ENCODE measurements around the gene GLYATL1B.
"Not testable (repeated sequence)": the region's sequence is repeated elsewhere in the genome, so short reads cannot be mapped to it uniquely, and the experiment has no call there.

GLYATL1B gene

DNA sequence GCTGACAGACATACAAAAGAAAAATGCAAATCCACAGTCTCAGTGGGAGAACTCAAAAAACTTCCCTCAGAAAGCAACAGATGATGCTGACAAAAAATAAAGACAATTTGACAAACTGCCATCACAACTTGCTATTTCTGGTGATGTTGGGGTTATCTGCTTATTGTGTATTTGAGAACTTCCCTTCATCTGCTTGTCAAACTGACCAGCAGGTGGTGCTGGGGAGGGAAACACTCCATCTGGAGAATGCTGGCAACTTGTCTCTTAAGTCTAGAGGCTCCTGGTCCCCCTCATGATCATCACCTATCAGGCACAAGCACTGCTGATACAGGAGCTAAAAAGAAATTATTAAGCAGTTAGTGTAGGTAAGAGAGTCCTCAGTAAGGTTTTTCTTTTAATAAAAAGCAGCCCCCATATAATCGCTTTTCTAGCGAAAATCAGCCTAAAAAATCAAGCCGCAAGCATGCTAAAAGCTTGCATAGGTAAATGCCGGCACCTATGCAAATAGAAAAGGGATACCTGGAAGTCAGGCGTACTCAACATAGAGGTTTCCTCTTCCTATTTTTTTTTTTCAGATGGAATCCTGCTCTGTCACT lies 11.1 kb downstream of the GLYATL1B start:
- no peak for DNase-seq

DNA sequence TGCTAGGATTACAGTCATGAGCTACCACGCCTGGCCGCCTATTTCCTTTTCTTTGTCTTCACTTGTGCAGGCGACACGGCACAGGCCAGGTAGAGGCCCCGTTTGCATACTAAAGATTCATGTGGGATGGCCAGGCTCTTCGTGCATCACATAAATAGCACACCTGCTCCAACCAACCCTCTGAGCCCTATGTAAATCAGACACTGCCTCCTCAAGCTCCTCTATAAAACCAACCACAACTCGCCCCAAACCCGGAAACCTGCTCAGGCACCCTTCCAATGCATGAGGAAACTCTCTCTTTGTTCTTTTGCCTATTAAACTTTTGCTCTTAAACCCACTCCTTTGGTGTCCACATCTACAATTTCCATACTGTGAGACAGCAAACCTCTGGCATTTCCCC lies 11.8 kb downstream of the GLYATL1B start:
- not testable (repeated sequence) for DNase-seq

DNA sequence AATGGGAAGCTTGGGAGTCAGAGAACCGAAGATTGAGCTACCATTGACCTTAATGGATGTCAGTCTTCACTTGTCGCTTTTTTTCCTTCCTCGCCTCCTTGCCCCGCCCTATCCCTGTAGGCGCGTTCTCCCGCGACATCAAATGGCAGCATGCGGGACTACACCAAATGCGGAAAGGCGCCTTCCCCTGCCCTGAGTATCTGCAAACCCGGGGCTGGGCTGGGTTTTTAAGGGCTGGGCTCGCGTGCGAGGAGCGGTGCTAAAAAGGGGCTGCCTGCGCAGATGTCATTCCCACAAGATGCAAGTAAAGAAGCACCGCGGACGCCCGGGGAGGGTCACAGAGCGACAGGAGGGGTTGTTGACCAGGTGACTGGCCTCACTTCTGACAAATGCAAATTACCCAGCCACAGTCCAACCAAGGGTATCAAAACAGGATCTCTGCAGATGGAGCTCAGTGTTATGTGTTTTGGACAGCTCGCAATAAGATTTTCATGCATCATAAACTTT lies 16.2 kb downstream of the GLYATL1B start:
- DNase-seq = no peak

DNA sequence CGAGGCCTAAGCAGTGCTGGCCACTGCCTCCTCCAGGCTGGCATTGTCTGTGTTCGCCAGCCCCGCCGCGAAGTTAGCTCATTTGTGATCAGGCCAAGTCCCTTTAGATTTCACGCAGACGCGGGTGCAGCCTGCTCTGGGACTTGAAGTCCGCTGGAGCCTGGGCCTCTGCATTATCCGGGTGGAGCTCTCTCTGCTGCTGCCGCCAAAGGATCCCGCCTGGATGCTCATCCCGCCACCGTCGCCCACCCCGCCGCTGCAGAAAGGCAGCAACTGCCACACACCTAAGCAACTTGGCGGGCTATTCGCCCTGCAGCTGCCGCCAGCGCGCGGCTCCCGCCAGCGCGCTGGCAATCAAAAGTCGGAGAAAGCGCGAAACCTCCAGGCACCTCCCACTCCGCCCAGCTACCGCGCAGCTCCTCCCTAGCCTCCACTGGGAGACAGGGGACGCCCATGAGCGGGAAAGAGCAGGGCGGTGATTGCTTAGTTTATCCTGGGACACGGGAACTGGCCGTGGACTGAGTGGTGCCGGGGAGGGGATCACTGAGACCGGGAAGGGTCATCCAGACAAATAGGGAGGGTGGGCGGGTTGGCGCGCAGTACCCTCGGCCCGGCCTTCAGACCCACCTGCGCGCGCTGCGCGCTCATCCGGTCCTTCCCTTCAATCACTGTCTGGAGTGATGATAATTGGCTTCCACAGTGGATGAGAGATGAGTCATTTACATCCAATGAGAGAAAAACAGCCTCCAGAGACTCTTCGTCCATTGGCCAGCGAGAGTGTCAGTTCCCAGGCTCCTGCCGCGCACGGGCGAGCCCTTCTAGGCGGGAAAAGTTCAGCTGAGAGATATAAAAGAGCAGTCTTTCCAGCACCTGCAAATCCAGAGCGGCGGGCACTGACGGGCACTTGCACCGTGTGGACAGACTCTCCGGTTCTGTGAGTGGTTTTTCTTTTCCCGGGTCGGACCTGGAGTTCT lies 20.5 kb downstream of the GLYATL1B start, which contains the start of gene FAM111B:
FAM111B (plus strand) TSS at position 875 of the 974 bp plus-strand sequence. CDS start 2,389 bp downstream, outside the sequence.
- DNase-seq = no peak

DNA sequence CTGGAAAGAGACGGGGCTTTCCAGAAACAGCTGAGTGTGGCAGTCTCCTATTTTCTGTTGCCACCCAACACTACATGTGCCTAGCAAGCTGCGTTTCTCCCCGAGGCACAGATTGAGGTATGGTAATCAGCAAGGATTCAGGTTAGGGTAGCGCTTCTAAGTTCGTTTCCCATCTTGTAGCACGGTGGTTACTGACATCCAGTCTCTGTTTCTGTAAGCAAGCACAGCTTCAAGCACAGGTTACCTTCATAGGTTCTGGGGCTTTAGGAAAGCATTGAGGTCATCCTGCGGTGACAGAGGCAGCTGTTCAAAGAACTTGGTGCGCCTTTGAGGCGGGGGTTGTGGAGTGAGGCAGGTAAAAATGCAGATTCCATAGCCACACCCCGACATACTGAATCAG lies 21.6 kb downstream of the GLYATL1B start:
- DNase-seq = not testable (repeated sequence)

DNA sequence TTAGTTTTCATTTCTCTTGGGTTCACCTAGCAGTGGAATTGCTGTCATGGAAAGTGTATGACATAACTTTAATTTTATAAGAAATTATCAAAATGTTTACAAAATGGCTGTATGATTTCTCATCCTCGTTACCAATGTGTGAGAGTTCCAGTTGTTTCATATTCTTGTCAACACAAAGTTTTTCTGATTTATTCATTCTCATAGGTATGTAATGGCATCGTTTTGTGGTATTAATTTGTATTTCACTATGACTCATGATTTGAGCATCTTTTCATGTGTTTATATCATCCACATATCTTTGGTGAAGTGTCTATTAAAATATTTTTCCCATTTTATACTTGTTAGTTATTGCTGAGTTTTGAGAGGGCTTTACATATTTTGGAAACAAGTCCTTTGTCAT lies 26.4 kb downstream of the GLYATL1B start:
- DNase-seq = no peak

DNA sequence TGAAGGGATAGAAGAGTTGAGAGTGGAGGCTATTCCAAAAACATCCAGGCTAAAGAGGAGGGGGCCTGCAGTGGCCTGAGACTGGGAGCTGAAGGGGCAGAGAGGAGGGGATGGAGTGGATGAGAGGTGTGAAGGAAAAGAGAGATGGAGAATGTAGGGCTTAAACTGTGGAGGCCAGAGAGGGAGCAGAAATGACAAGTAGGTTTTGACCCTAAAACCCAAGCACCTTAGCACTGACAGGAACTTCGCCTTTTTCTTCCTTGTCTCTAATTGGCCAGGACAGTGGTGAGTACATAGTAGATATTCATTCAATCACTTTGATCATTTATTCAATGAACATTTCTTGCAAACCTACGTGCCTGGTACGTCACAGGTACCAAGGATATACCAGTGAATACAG lies 28.2 kb downstream of the GLYATL1B start:
- DNase-seq = no peak

DNA sequence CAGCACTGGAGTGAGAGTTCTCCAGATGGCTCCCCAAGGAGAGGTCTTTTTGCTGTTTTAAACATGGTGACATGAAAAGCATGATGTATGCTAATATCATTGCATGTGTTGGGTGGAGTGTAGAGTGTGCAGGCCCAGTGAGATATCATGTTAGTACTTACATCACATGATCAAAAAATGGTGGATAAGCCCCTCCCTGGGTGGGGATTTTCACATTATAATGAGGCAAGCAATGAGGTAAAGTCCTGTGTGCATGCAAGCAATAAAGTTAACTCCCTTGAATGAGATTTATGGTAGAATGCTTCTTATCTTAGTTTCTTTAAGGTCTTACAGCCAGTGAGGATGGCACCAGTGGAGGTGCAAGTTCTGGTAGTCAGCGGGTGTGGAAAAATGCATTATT lies 29.4 kb downstream of the GLYATL1B start:
- no peak for DNase-seq

DNA sequence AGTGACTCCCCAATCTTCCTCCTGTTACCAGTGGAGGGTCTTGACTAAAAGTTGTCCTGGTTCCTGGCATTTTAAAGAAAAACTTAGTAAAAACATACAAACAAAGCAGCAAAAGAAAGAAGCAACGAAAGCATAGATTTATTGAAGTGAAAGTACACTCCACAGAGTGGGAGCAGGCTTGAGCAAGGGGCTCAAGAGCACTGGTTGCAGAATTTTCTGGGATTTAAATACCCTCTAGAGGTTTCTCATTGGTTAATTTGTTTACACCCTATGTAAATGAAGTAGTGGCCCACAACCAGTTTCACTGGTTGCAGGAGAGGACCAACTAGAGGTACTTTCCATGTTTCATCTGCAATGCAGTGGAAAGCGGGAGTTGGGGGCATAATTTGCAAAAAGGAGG lies 31.7 kb downstream of the GLYATL1B start:
- no peak for DNase-seq

DNA sequence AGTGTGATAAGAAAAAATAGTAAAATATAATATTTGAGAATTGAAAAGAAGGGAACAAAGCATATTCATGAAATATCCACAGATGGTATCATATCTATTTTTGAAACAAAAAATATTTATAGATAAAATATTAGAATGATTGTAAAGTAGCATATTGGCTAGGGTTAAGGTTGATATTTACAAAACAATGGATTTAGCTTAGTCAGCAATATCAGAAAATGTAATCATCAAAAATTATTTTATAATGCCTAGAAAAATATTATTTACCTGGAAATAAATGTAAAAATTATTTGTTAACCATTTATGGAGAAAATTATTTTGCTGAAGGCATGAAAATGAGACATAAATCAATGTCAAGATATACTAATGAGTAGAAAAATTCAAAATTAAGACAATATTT lies 33.7 kb downstream of the GLYATL1B start:
- no peak for DNase-seq

DNA sequence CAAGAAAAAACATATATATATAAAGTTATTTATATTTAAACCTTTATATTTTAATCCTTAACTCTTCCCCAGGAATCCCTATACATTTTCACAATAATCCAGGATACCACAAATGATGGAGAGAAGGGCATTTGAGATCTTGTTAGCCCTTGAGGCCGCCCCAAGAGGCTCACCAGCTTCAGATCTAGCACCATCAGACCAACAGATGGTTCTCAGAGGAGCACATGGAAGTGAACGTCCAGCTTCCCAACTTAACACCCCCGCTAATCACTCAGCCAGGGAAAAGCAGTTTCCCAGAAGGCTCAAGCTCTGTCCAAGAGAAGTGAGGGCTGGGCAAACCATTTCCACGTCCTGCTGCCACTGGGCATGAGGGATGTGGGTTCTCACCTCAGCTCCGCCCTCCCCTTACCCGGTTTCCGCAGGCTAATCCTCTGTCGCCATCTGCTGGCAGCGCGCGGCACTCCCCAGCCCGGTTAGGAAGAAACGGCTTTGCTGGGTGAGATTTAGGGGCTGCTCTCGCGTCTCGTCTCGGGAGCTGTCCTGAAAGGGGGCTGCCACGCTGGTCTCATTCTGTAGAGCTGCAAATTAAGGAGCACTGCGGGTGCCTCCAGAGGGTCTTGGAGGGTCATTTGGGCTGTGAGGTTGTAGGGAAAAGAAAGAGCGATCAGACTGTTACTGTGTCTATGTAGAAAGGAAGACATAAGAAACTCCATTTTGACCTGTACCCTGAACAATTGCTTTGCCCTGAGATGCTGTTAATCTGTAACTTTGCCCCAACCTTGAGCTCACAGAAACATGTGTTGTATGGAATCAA lies 49.7 kb downstream of the GLYATL1B start:
- no peak for DNase-seq

DNA sequence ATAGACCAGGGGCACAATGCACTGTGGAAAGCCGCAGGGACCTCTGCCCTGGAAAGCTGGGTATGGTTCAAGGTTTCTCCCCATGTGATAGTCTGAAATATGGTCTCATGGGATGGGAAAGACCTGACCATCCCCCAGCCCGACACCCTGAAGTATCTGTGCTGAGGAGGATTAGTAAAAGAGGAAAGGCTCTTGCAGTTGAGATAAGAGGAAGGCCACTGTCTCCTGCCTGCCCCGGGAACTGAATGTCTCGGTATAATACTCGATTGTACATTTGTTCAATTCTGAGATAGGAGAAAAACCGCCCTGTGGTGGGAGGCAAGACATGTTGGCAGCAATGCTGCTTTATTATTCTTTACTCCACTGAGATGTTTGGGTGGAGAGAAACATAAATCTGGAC lies 50.4 kb downstream of the GLYATL1B start:
- DNase-seq = not testable (repeated sequence)

DNA sequence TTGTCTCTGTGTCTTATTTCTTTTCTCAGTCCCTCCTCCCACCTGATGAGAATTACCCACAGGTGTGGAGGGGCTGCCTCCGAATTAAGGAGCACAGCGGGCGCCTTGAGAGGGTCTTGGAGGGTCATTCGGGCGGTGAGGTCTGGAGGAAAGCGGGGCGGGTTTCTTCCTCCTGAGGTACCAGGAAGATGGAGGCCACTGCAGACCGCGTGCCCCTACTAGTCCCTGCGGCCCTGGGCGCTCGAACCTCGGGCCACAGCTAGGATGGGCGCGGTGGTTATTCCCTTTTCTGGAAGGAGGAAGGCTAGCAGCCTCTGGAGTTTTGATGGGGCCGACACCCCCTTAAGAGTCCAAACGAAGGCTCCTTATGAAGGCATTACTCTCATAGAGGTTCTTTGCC lies 51.1 kb downstream of the GLYATL1B start:
- DNase-seq = no peak

DNA sequence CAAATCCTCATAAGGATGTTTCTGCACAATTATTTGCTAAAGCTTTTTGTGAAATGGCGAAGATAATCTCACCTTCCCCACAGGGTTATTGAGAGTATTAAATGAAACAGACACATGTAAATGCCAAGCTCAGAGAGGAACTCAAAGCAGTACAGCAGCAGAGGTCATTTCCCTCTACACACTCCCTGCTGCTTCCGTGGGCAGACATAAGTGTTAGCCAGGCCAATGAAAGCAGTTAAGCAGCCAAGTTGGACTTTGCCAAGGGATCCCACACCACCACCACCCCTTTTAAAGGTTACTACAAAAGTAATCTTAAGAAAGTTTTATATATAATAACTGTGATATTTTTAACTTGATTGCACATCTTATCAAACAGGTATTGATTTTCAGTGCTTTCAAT lies 52.5 kb downstream of the GLYATL1B start:
- no peak for DNase-seq

DNA sequence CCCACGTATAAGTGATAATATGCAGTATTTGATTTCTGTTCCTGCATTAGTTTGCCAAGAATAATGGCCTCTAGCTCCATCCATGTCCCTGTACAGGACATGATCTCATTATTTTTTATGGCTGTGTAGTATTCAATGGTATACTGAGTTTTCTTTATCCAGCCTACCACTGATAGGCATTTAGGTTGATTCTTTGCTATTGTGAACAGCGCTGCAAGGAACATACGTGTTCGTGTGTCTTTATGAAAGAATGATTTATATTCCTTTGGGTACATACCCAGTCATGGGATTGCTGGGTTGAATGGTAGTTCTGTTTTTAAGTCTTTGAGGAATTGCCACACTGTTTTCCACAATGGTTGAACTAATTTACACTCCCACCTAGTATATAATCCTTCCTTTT lies 55.1 kb downstream of the GLYATL1B start:
- no peak for DNase-seq

DNA sequence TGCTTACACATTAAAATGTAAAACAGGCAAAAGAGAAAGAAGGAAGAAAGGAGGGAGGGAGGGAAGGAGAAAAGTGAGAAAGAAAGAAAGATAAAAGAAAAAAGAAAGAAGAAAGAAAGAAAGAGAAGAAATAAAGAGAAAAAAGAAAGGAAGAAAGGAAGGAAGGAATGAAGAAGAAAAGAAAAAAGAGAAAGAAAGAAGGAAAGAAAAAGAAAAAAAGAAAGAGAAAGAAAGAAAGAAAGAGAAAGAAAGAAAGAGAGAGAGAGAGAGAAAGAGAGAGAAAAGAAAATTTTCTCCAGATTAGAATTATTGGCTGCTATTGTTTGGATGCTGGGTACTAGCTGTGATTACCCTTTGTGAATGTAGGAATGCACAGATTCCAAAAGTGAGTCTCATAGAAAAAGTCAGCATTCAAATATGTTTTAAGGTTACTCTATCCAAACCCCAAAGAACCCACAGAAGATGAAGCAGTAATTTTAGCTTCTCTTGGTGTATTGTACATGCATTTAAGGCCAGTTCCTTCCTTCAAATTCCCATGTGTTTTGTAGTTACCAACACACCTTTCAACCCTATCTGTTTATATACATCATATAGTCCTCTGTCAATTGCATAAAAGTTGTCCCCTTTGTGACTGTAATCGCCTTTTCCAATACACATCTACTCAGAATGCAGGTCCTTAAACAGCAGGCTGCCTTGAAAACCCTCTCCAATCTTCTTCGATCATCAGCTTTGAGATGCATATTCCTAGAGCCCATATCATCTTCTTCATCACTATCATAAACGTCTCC lies 55.8 kb downstream of the GLYATL1B start:
- no peak for DNase-seq

DNA sequence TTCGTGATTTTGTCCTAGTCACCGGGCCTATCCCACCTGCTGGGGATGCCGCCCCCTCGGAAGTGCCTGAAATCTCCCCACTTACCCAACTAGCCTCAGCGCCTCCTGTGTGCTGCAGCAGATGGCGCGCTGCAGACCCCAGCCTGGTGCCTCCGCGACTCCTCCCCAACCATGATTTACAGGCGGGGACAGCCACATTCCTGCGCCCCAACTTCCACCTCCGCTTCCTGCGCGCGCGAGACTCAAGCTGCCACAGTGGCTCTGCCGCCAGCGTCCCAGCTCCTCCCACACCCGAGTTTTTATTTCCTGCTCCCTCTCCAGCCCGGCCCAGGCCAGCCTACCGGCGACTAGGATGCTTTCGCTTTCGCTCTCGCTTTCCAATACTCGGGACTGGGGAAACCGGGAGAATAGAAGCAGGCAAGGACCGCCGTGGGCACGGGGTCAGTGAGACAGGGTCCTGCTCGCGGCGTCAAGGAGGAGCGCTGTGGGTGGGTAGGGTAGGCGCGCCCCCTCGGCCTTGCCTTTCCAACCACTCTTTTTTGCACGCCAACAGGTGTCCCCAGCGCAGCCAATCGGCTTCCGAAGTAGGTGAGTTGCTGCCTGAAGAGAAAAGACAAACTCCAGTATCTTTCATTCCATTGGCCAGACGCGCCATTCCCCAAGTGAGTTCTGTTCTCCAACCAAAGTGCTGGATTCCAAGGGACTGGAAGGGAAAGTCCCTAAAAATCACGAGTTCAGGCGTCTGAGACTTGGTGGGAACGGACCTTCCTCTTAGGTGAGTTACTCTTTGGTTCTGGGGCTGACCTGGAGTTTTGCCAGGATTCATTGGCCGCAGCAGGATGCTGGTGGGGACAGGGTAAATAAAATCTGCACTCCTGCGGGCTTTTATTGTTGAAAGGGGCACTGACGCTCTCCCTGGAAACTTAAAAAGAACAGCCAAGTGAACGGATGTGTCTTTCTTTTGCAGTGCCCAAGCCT lies 56.7 kb downstream of the GLYATL1B start, which contains the start of gene FAM111A:
FAM111A (plus strand) TSS at position 327 of the 978 bp plus-strand sequence. CDS start 6,017 bp downstream, outside the sequence.
- no peak for DNase-seq

DNA sequence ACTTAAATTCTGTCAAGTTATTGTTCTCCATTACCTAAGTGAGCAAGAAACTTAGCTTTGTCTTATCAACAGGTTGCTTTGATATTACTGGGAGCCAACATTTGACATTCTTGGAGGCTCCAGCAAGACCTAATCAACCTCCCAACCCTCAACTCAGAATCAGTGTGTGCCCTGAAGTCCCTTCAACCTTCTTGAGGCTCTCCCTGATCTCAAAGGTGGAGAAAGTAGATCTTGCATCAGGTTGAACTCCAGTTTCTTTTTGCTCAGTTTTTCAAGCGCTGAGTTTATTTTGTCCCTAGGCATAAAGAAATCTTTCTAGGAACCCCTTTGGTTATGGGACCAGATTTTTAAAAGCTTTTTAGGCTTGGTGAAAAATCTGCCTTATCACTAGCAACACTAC lies 58.0 kb downstream of the GLYATL1B start:
- DNase-seq = no peak
